Nephron progenitor cell (in vitro differentiated cells): ENCODE results near the gene TENT5A.
"Not testable (repeated sequence)": the region's sequence is repeated elsewhere in the genome, so short reads cannot be mapped to it uniquely, and the experiment has no call there.

Source experiments
- DNase-seq: peaks from one replicate; pipeline ENCODE4 v3.0.0; 2021
- H3K27ac Mint-ChIP-seq: 2 replicates; pipeline ENCODE4 v1.8.0; 2021; ENCODE audit warnings: mild to moderate bottlenecking, moderate library complexity, mixed read lengths
- H3K27me3 Mint-ChIP-seq: 2 replicates; pipeline ENCODE4 v1.8.0; 2021; ENCODE audit warnings: mild to moderate bottlenecking, low read depth, mixed read lengths; ENCODE audit not compliant: poor library complexity
- H3K36me3 Mint-ChIP-seq: 2 replicates; pipeline ENCODE4 v1.8.0; 2021; ENCODE audit warnings: low read depth, mixed read lengths
- H3K4me1 Mint-ChIP-seq: 2 replicates; pipeline ENCODE4 v1.8.0; 2021; ENCODE audit warnings: mixed read lengths
- H3K4me3 Mint-ChIP-seq: 2 replicates; pipeline ENCODE4 v1.8.0; 2021; ENCODE audit warnings: mild to moderate bottlenecking, moderate library complexity, mixed read lengths
- H3K9me3 Mint-ChIP-seq: 2 replicates; pipeline ENCODE4 v1.8.0; 2021; ENCODE audit warnings: mild to moderate bottlenecking, moderate library complexity, mixed read lengths
- CTCF ChIP-seq: fragments of 200-600 bp; sonication (generic); IDR thresholded peaks from 2 replicates; pipeline ENCODE4 v1.5.0; 2021; ENCODE audit warnings: antibody characterized with exemption

TENT5A gene

GRCh38 chr6:81777586-81778268, 25.2 kb upstream of the TENT5A start:
- Mint-ChIP-seq H3K4me3 (no peak overlapping the region), H3K36me3 (no peaks in the 10 kb centered on the region), H3K27ac (no peak overlapping the region), H3K27me3 (peaks cover 3% of the 10 kb centered on the region), H3K4me1 (no peaks in the 10 kb centered on the region), H3K9me3 (no peaks in the 10 kb centered on the region)
- no peak for TF ChIP-seq CTCF
- DNase-seq: no peak

- H3K4me1 Mint-ChIP-seq, H3K27me3 Mint-ChIP-seq, H3K9me3 Mint-ChIP-seq, DNase-seq, H3K36me3 Mint-ChIP-seq, H3K4me3 Mint-ChIP-seq, H3K27ac Mint-ChIP-seq: not testable (repeated sequence)
Measured at GRCh38 chr6:81776219-81776618, 23.7 kb upstream of the TENT5A start.

- TF ChIP-seq CTCF: no peak
- H3K27me3 Mint-ChIP-seq: peaks cover 6% of the 10 kb centered on the region
- H3K9me3 Mint-ChIP-seq: no peaks in the 10 kb centered on the region
- no peak overlapping the region for H3K4me3 Mint-ChIP-seq
- no peak overlapping the region for H3K27ac Mint-ChIP-seq
- DNase-seq: no peak
- peaks cover 14% of the 10 kb centered on the region for H3K4me1 Mint-ChIP-seq
- no peaks in the 10 kb centered on the region for H3K36me3 Mint-ChIP-seq
Measured at GRCh38 chr6:81774542-81774941, 22.1 kb upstream of the TENT5A start.

GRCh38 chr6:81773887-81774286, 21.4 kb upstream of the TENT5A start:
- Mint-ChIP-seq H3K36me3 (no peaks in the 10 kb centered on the region), H3K4me1 (peaks cover 16% of the 10 kb centered on the region), H3K27ac (no peak overlapping the region), H3K4me3 (no peak overlapping the region), H3K27me3 (peaks cover 6% of the 10 kb centered on the region), H3K9me3 (no peaks in the 10 kb centered on the region)
- DNase-seq: no peak
- no peak for TF ChIP-seq CTCF

GRCh38 chr6:81772741-81773140, 20.3 kb upstream of the TENT5A start:
- DNase-seq: no peak
- no peaks in the 10 kb centered on the region for H3K9me3 Mint-ChIP-seq
- no peak overlapping the region for H3K4me3 Mint-ChIP-seq
- H3K27me3 Mint-ChIP-seq: peaks cover 9% of the 10 kb centered on the region
- no peak overlapping the region for H3K27ac Mint-ChIP-seq
- TF ChIP-seq CTCF: no peak
- H3K36me3 Mint-ChIP-seq: no peaks in the 10 kb centered on the region
- peaks cover 16% of the 10 kb centered on the region for H3K4me1 Mint-ChIP-seq

- H3K9me3 Mint-ChIP-seq: no peaks in the 10 kb centered on the region
Measured at GRCh38 chr6:81771097-81771496, 18.6 kb upstream of the TENT5A start.

More at GRCh38 chr6:81771097-81771496, 18.6 kb upstream of the TENT5A start:
- TF ChIP-seq CTCF: no peak
- Mint-ChIP-seq H3K27me3 (peaks cover 6% of the 10 kb centered on the region), H3K36me3 (no peaks in the 10 kb centered on the region), H3K4me3 (no peak overlapping the region), H3K27ac (no peak overlapping the region), H3K4me1 (peaks cover 16% of the 10 kb centered on the region)
- no peak for DNase-seq
